Liver (tissue), 9 donors: Measurements from ENCODE around the gene PTPN9. TPM values are rescaled to one million over a fixed set of nuclear protein-coding genes. Genes with fewer than 3 reads are reported as not detected.

Experiments used
- DNase-seq: peaks from one replicate; pipeline ENCODE4 v3.0.0-alpha.2; 2017; ENCODE audit warnings: low spot score
- H3K27ac ChIP-seq, 2 donors: one replicate each; pipeline ENCODE4 v1.7.0; 2013; ENCODE audit warnings: inconsistent platforms in 2 of 2, low read length in 2 of 2, control low read depth in 1 of 2, low read depth in 1 of 2, mild to moderate bottlenecking in 1 of 2
- H3K27me3 ChIP-seq, 4 donors: one replicate each; pipeline versions ENCODE4 v1.6.1 to v1.7.0; 2013; ENCODE audit warnings: low read length in 3 of 4, inconsistent platforms in 1 of 4, mild to moderate bottlenecking in 1 of 4, moderate library complexity in 1 of 4; ENCODE audit not compliant: control insufficient read depth in 4 of 4, insufficient read depth in 4 of 4
- H3K36me3 ChIP-seq, 4 donors: one replicate each; pipeline versions ENCODE4 v1.6.1 to v1.7.0; 2013; ENCODE audit warnings: low read length in 3 of 4, mild to moderate bottlenecking in 3 of 4, low read depth in 1 of 4, moderate library complexity in 1 of 4; ENCODE audit not compliant: control insufficient read depth in 4 of 4, insufficient read depth in 3 of 4
- H3K4me1 ChIP-seq, 4 donors: one replicate each; pipeline versions ENCODE4 v1.6.1 to v1.7.0; 2013; ENCODE audit warnings: low read length in 3 of 4, mild to moderate bottlenecking in 3 of 4, moderate library complexity in 1 of 4; ENCODE audit not compliant: control insufficient read depth in 4 of 4, insufficient read depth in 4 of 4
- H3K4me3 ChIP-seq, 3 donors: one replicate each; pipeline versions ENCODE4 v1.6.1 to v1.7.0; 2013; ENCODE audit warnings: low read length in 3 of 3, control low read depth in 1 of 3, low read depth in 1 of 3, mild to moderate bottlenecking in 1 of 3
- H3K9ac ChIP-seq, 2 donors: one replicate each; pipeline ENCODE4 v1.7.0; 2013; ENCODE audit warnings: low read length in 2 of 2, mild to moderate bottlenecking in 2 of 2, moderate library complexity in 2 of 2, control low read depth in 1 of 2, low read depth in 1 of 2
- H3K9me3 ChIP-seq, 4 donors: one replicate each; pipeline versions ENCODE4 v1.6.1 to v1.7.0; 2013; ENCODE audit warnings: low read length in 3 of 4; ENCODE audit not compliant: control insufficient read depth in 4 of 4
- ATF3 ChIP-seq: IDR thresholded peaks from 2 replicates; pipeline ENCODE4 v1.6.1; 2016; ENCODE audit warnings: antibody characterized with exemption
- CTCF ChIP-seq: fragments of 150-350 bp; IDR thresholded peaks from 2 replicates; pipeline ENCODE4 v1.5.1; 2017; ENCODE audit warnings: improper control_type of control experiment, low read depth, low read length; ENCODE audit not compliant: missing input control
- EGR1 ChIP-seq, 2 donors: IDR thresholded peaks; 2 replicates each; pipeline ENCODE4 v1.6.1; 2016 to 2018; ENCODE audit warnings: antibody characterized with exemption in 2 of 2, low read depth in 2 of 2
- FOXA1 ChIP-seq: IDR thresholded peaks from 2 replicates; pipeline ENCODE4 v1.6.1; 2016; ENCODE audit warnings: antibody characterized with exemption
- FOXA2 ChIP-seq: IDR thresholded peaks from 2 replicates; pipeline ENCODE4 v1.6.1; 2016; ENCODE audit warnings: antibody characterized with exemption
- GABPA ChIP-seq, 2 donors: IDR thresholded peaks in 1 of 2; conservative IDR thresholded peaks in 1 of 2; 2 replicates each; pipeline ENCODE4 v1.6.1; 2016; ENCODE audit warnings: antibody characterized with exemption in 2 of 2, mild to moderate bottlenecking in 1 of 2, moderate library complexity in 1 of 2
- HNF4A ChIP-seq, 2 donors: conservative IDR thresholded peaks; 2 replicates each; pipeline ENCODE4 v1.6.1; 2016; ENCODE audit warnings: antibody characterized with exemption in 2 of 2, mild to moderate bottlenecking in 2 of 2
- HNF4G ChIP-seq: IDR thresholded peaks from 2 replicates; pipeline ENCODE4 v1.6.1; 2016; ENCODE audit warnings: antibody characterized with exemption
- JUND ChIP-seq, 2 donors: IDR thresholded peaks; 2 replicates each; pipeline ENCODE4 v1.6.1; 2016; ENCODE audit warnings: antibody characterized with exemption in 2 of 2
- NR2F2 ChIP-seq: IDR thresholded peaks from 2 replicates; pipeline ENCODE4 v1.6.1; 2016; ENCODE audit warnings: antibody characterized with exemption
- RAD21 ChIP-seq, 2 donors: IDR thresholded peaks; 2 replicates each; pipeline ENCODE4 v1.6.1; 2016; ENCODE audit warnings: antibody characterized with exemption in 2 of 2, mild to moderate bottlenecking in 2 of 2
- REST ChIP-seq: IDR thresholded peaks from 2 replicates; pipeline ENCODE4 v1.6.1; 2016; ENCODE audit warnings: antibody characterized with exemption, mild to moderate bottlenecking
- SP1 ChIP-seq: IDR thresholded peaks from 2 replicates; pipeline ENCODE4 v1.6.1; 2018; ENCODE audit warnings: antibody characterized with exemption, mild to moderate bottlenecking
- TAF1 ChIP-seq: conservative IDR thresholded peaks from 2 replicates; pipeline ENCODE4 v1.6.1; 2016; ENCODE audit warnings: antibody characterized with exemption, mild to moderate bottlenecking
- YY1 ChIP-seq: IDR thresholded peaks from 2 replicates; pipeline ENCODE4 v1.6.1; 2016; ENCODE audit warnings: antibody characterized with exemption, mild to moderate bottlenecking
- WGBS: extraction: QIAGEN DNeasy Blood & Tissue Kit; methylation state at CpG from one replicate; pipeline ENCODE4 v1.1.7; 2013; 5-methylcytosine and 5-hydroxymethylcytosine counted together
- polyA plus RNA-seq, 2 donors: library from polyadenylated mRNA; stranded (reverse) in 1 of 2; unstranded in 1 of 2; fragments of 200-250 nt in 1 of 2; fragments of >200 nt in 1 of 2; fragmentation: Nextera tagmentation in 1 of 2; extraction: Ambion mirVana in 1 of 2; gene quantifications; one replicate each; pipeline versions ENCODE4 v1.2.1 to v1.2.3, GENCODE V29; 2013 to 2015
- total RNA-seq, 2 donors: library from RNA; depleted of rRNA; stranded (reverse); fragments of >200 nt; gene quantifications; one replicate each; pipeline ENCODE4 v1.2.3, GENCODE V29; 2014
- TF ChIP-seq, protein P1 (sequence below): IDR thresholded peaks from 2 replicates; pipeline ENCODE4 v1.6.1; 2016; ENCODE audit warnings: antibody characterized with exemption
- donor health status: healthy.
- donor health status: healthy.
- donor health status: healthy.
- donor health status: healthy.
- donor health status: healthy.

Gene PTPN9
- total RNA-seq (10 to 100 TPM in 1 of 2 donors, 1 to 10 TPM in 1; 8.4 to 14.1 TPM), polyA plus RNA-seq (1 to 10 TPM; 5.4 to 6.6 TPM)

DNA sequence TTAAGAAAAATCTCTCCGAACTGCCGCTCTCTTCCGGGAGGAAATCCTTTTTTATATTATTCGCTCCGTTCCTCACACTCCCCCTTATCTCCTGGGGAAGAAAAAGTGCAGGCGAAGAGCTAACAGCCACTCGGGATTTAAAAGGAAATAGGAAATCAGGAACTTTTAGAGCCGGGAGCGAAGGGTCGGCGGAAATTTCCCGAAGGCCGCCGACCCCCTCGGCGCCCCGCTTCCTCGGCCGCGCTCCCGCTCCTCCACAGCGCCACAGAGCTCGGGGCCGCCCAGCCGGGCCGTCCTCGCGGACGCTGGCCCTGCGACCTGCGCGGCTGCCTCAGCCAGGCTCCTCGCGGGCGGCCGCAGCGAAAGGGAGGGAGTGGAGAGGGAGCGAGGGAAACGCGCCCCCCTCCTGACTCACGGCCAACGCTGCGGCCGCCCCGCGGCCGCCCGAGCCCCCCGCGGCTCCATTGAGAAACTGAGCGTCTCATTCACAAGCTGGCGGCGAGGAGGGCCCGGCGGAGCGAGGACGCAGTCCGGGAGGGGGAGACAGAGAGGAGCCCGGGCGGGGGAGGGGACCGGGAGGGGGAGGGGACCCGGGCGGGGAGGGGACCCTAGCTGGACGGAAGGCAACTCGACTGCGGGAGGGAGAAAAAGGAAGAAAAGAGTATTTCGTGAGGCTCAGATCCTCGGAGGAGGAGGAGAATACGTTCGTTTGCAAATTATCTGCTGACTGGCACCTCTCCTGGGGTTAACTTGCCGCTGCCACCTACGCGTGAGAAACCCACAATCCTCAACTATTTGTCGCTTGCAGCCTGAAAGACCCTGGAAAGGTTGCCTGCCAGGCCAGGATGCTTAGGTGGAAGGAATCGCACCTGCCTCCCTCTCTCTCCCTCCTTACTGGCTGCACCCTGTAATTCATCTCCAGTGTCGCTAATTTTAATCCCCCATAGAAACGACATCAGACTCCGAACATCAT is at the start of gene PTPN9:
PTPN9 (minus strand) TSS at position 368 of the 973 bp plus-strand sequence. CDS start 539 bp downstream, outside the sequence.
- peak within 1 kb of the TSS; percentile 87 to 90 for H3K9ac ChIP-seq
- no peaks in the 10 kb centered on the region for H3K36me3 ChIP-seq
- H3K4me1 ChIP-seq: peaks cover 11 to 17% (median 12%) of the 10 kb centered on the region in 4 donors
- H3K4me3 ChIP-seq: peak within 1 kb of the TSS; percentile 90 to 94 (median 93)
- WGBS: under 1% methylated on average over 78 of the region's 78 CpGs
- H3K9me3 ChIP-seq: no peaks in the 10 kb centered on the region
- no peaks in the 10 kb centered on the region for H3K27me3 ChIP-seq
- peak; percentile 81 for DNase-seq
- TF ChIP-seq RAD21 (IDR thresholded peaks at IDR 0.05) (peak in 1 of 2 donors; percentile 19), FOXA1 (no peak), GABPA (IDR thresholded peaks at IDR 0.05 in 1 of 2, conservative IDR thresholded peaks at IDR 0.05 in 1 of 2) (no peak), CTCF (peak; percentile 24), REST (no peak), JUND (IDR thresholded peaks at IDR 0.05) (no peak)
- peak within 1 kb of the TSS; percentile 88 to 89 for H3K27ac ChIP-seq

DNA sequence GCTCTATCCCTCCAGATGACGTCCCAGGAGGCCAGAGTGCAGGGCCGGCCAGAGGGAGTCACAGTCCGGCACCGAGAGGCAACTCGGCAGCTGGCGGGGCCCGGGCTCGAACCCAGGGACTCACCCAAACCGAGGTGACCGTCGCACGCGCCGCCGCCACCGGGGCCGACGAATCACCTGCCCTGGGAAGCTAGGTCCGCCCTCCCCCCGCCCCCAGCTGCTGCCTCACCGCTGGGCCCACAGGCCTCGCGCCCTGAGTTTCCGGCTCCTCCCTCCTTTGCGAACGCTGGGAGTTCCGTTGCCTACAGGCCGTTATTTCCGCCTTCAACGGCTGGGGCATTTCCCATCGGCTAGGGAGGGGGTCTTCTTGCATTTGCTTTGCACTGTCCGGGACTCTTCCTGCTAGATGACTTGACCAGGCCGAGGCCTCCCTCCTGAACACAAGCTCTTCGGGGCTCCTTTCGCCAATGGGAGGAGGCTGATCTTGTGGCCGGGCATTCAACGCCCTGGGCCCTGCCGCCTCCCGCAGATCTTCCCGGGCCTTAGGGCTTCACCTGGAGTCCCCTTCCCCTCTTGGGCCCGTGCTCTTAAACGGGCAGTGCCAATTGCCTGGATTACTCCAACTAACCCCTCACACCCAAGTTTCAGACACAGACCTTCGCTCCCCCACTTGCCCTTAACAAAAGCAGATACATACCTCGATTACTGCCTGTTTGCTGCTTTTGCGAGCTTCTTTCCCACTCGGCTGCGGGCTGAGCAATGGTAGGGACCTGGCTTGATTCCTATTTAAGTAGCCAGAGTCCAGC is 46.6 kb upstream of the PTPN9 start, which contains the start of gene SNUPN:
SNUPN (minus strand) TSS at position 184 of the 806 bp plus-strand sequence. CDS start 4,674 bp downstream, outside the sequence.
- H3K9me3 ChIP-seq: no peaks in the 10 kb centered on the region
- peaks cover 0 to 2% (median 0%) of the 10 kb centered on the region in 4 donors for H3K36me3 ChIP-seq
- peak within 1 kb of the TSS; percentile 65 to 98 (median 75) for H3K4me3 ChIP-seq
- H3K27ac ChIP-seq: peak within 1 kb of the TSS; percentile 95 to 99
- peak; percentile 94 for DNase-seq
- H3K27me3 ChIP-seq: no peaks in the 10 kb centered on the region
- under 1% methylated on average over 47 of the region's 47 CpGs for WGBS
- peaks cover 2 to 9% (median 8%) of the 10 kb centered on the region in 4 donors for H3K4me1 ChIP-seq
- H3K9ac ChIP-seq: peak within 1 kb of the TSS; percentile 91 to 96
- peak; percentile 13 for TF ChIP-seq NR2F2
- TF ChIP-seq ATF3: no peak
- TF ChIP-seq RAD21 (IDR thresholded peaks at IDR 0.05): peak in 1 of 2 donors; percentile 53
- TF ChIP-seq FOXA2: no peak
- peak; percentile 71 to 94 for TF ChIP-seq EGR1 (IDR thresholded peaks at IDR 0.05; ENCODE audit: low read depth in 2 of 2)
- TF ChIP-seq YY1: peak; percentile 81
- TF ChIP-seq, protein P1, sequence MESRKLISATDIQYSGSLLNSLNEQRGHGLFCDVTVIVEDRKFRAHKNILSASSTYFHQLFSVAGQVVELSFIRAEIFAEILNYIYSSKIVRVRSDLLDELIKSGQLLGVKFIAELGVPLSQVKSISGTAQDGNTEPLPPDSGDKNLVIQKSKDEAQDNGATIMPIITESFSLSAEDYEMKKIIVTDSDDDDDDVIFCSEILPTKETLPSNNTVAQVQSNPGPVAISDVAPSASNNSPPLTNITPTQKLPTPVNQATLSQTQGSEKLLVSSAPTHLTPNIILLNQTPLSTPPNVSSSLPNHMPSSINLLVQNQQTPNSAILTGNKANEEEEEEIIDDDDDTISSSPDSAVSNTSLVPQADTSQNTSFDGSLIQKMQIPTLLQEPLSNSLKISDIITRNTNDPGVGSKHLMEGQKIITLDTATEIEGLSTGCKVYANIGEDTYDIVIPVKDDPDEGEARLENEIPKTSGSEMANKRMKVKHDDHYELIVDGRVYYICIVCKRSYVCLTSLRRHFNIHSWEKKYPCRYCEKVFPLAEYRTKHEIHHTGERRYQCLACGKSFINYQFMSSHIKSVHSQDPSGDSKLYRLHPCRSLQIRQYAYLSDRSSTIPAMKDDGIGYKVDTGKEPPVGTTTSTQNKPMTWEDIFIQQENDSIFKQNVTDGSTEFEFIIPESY: no peak
- peak; percentile 60 to 90 for TF ChIP-seq GABPA (IDR thresholded peaks at IDR 0.05 in 1 of 2, conservative IDR thresholded peaks at IDR 0.05 in 1 of 2)
- TF ChIP-seq REST: peak; percentile 72
- no peak for TF ChIP-seq FOXA1
- TF ChIP-seq HNF4G: no peak
- peak in 1 of 2 donors; percentile 19 for TF ChIP-seq HNF4A (conservative IDR thresholded peaks at IDR 0.05)
- TF ChIP-seq TAF1: peak; percentile 78
- no peak for TF ChIP-seq JUND (IDR thresholded peaks at IDR 0.05)
- peak; percentile 69 for TF ChIP-seq SP1
